Measurements from ENCODE around the gene FAM83G.

Gene FAM83G

DNA sequence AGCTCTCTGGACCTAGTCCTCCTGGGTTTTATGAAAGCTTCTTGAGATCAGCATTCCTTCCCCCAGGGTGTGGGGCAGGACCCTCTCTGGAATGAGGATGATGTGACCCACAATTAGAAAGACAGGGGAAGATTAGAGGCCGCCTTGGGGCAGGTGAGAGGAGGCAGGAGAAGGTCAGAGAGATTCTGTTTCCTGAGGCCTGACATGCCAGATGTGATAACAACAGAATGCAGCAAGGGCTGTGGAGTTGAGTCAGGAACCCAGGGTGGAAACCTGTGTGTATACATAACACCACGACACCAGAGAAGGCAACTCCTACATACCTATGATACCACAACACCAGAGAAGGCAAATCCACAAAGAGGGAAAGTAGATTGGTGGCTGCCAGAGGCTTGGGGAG is 58.0 kb downstream of the FAM83G start:
- ATAC-seq = no peak
- TF ChIP-seq, protein P1, sequence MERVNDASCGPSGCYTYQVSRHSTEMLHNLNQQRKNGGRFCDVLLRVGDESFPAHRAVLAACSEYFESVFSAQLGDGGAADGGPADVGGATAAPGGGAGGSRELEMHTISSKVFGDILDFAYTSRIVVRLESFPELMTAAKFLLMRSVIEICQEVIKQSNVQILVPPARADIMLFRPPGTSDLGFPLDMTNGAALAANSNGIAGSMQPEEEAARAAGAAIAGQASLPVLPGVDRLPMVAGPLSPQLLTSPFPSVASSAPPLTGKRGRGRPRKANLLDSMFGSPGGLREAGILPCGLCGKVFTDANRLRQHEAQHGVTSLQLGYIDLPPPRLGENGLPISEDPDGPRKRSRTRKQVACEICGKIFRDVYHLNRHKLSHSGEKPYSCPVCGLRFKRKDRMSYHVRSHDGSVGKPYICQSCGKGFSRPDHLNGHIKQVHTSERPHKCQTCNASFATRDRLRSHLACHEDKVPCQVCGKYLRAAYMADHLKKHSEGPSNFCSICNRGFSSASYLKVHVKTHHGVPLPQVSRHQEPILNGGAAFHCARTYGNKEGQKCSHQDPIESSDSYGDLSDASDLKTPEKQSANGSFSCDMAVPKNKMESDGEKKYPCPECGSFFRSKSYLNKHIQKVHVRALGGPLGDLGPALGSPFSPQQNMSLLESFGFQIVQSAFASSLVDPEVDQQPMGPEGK (CRISPR knock-in tag; IDR thresholded peaks at IDR 0.05; ENCODE audit: borderline replicate concordance) = no peak
- TF ChIP-seq ZFP30 (CRISPR knock-in tag; IDR thresholded peaks at IDR 0.05) (no peak), ZNF565 (CRISPR knock-in tag; conservative IDR thresholded peaks at IDR 0.05; ENCODE audit: low read depth) (no peak), BACH2 (CRISPR knock-in tag; IDR thresholded peaks at IDR 0.05; ENCODE audit: borderline replicate concordance) (no peak), PPARA (CRISPR knock-in tag; IDR thresholded peaks at IDR 0.05; ENCODE audit: borderline replicate concordance) (no peak), SNAI2 (CRISPR knock-in tag; IDR thresholded peaks at IDR 0.05) (no peak), ZNF8 (CRISPR knock-in tag; IDR thresholded peaks at IDR 0.05) (no peak), TOX (CRISPR knock-in tag; IDR thresholded peaks at IDR 0.05; ENCODE audit: borderline replicate concordance) (no peak), ZC3H10 (CRISPR knock-in tag; IDR thresholded peaks at IDR 0.05) (no peak), CSDC2 (CRISPR knock-in tag; IDR thresholded peaks at IDR 0.05) (no peak), GLIS3 (CRISPR knock-in tag; IDR thresholded peaks at IDR 0.05) (no peak), RARB (CRISPR knock-in tag; IDR thresholded peaks at IDR 0.05) (no peak)
- TF ChIP-seq, protein P2, sequence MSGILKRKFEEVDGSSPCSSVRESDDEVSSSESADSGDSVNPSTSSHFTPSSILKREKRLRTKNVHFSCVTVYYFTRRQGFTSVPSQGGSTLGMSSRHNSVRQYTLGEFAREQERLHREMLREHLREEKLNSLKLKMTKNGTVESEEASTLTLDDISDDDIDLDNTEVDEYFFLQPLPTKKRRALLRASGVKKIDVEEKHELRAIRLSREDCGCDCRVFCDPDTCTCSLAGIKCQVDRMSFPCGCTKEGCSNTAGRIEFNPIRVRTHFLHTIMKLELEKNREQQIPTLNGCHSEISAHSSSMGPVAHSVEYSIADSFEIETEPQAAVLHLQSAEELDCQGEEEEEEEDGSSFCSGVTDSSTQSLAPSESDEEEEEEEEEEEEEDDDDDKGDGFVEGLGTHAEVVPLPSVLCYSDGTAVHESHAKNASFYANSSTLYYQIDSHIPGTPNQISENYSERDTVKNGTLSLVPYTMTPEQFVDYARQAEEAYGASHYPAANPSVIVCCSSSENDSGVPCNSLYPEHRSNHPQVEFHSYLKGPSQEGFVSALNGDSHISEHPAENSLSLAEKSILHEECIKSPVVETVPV (CRISPR knock-in tag; IDR thresholded peaks at IDR 0.05) = no peak
- TF ChIP-seq, protein P3, sequence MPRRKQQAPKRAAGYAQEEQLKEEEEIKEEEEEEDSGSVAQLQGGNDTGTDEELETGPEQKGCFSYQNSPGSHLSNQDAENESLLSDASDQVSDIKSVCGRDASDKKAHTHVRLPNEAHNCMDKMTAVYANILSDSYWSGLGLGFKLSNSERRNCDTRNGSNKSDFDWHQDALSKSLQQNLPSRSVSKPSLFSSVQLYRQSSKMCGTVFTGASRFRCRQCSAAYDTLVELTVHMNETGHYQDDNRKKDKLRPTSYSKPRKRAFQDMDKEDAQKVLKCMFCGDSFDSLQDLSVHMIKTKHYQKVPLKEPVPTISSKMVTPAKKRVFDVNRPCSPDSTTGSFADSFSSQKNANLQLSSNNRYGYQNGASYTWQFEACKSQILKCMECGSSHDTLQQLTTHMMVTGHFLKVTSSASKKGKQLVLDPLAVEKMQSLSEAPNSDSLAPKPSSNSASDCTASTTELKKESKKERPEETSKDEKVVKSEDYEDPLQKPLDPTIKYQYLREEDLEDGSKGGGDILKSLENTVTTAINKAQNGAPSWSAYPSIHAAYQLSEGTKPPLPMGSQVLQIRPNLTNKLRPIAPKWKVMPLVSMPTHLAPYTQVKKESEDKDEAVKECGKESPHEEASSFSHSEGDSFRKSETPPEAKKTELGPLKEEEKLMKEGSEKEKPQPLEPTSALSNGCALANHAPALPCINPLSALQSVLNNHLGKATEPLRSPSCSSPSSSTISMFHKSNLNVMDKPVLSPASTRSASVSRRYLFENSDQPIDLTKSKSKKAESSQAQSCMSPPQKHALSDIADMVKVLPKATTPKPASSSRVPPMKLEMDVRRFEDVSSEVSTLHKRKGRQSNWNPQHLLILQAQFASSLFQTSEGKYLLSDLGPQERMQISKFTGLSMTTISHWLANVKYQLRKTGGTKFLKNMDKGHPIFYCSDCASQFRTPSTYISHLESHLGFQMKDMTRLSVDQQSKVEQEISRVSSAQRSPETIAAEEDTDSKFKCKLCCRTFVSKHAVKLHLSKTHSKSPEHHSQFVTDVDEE (CRISPR knock-in tag; IDR thresholded peaks at IDR 0.05) = no peak
- TF ChIP-seq, protein P4, sequence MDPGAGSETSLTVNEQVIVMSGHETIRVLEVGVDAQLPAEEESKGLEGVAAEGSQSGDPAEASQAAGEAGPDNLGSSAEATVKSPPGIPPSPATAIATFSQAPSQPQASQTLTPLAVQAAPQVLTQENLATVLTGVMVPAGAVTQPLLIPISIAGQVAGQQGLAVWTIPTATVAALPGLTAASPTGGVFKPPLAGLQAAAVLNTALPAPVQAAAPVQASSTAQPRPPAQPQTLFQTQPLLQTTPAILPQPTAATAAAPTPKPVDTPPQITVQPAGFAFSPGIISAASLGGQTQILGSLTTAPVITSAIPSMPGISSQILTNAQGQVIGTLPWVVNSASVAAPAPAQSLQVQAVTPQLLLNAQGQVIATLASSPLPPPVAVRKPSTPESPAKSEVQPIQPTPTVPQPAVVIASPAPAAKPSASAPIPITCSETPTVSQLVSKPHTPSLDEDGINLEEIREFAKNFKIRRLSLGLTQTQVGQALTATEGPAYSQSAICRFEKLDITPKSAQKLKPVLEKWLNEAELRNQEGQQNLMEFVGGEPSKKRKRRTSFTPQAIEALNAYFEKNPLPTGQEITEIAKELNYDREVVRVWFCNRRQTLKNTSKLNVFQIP (CRISPR knock-in tag; IDR thresholded peaks at IDR 0.05; ENCODE audit: borderline replicate concordance, low read depth) = no peak

DNA sequence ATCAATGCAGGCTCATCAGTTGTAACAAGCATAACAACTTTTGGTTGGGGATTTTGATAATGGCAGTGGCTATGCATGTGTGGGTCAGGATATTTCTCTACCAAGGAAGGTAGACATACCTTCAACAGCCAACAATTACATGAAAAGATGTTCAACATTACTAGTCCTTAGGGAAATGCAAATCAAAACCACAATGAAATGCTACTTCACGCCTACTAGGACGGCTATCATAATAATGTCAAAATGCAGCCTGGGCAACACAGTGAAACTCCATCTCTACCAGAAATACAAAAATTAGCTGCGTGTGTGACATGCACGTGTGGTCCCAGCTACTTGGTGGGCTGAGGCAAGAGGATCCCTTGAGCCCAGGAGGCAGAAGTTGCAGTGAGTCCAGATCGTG is 59.9 kb downstream of the FAM83G start:
- TF ChIP-seq, protein P3 (CRISPR knock-in tag; IDR thresholded peaks at IDR 0.05) = no peak
- TF ChIP-seq ESRRG (CRISPR knock-in tag; IDR thresholded peaks at IDR 0.05) = no peak
- TF ChIP-seq ZNF8 (CRISPR knock-in tag; IDR thresholded peaks at IDR 0.05) = no peak
- TF ChIP-seq ARNTL (CRISPR knock-in tag; IDR thresholded peaks at IDR 0.05; ENCODE audit: borderline replicate concordance, low read depth) = no peak
- TF ChIP-seq CSDC2 (CRISPR knock-in tag; IDR thresholded peaks at IDR 0.05) = no peak
- no peak for TF ChIP-seq ZC3H10 (CRISPR knock-in tag; IDR thresholded peaks at IDR 0.05)
- TF ChIP-seq, protein P4 (CRISPR knock-in tag; IDR thresholded peaks at IDR 0.05; ENCODE audit: borderline replicate concordance, low read depth) = no peak
- TF ChIP-seq, protein P1 (CRISPR knock-in tag; IDR thresholded peaks at IDR 0.05; ENCODE audit: borderline replicate concordance) = no peak
- TF ChIP-seq ZNF565 (CRISPR knock-in tag; conservative IDR thresholded peaks at IDR 0.05; ENCODE audit: low read depth) = no peak
- no peak for ATAC-seq

All from SK-N-SH treated with all-trans-retinoic acid at 6 μM for 48 hours (cell line).